ENCODE results near the gene CORO2B.

- TF ChIP-seq, protein P1, sequence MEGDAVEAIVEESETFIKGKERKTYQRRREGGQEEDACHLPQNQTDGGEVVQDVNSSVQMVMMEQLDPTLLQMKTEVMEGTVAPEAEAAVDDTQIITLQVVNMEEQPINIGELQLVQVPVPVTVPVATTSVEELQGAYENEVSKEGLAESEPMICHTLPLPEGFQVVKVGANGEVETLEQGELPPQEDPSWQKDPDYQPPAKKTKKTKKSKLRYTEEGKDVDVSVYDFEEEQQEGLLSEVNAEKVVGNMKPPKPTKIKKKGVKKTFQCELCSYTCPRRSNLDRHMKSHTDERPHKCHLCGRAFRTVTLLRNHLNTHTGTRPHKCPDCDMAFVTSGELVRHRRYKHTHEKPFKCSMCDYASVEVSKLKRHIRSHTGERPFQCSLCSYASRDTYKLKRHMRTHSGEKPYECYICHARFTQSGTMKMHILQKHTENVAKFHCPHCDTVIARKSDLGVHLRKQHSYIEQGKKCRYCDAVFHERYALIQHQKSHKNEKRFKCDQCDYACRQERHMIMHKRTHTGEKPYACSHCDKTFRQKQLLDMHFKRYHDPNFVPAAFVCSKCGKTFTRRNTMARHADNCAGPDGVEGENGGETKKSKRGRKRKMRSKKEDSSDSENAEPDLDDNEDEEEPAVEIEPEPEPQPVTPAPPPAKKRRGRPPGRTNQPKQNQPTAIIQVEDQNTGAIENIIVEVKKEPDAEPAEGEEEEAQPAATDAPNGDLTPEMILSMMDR (IDR thresholded peaks at IDR 0.05; ENCODE audit: poor library complexity, severe bottlenecking): no peak
- TF ChIP-seq EZH2 (IDR thresholded peaks at IDR 0.05; ENCODE audit: borderline replicate concordance, insufficient read depth, low read length, poor library complexity, severe bottlenecking) (no peak), RAD21 (conservative IDR thresholded peaks at IDR 0.05) (no peak), POLR2AphosphoS5 (IDR thresholded peaks at IDR 0.05) (no peak), REST (IDR thresholded peaks at IDR 0.05; ENCODE audit: borderline replicate concordance) (no peak), EP300 (conservative IDR thresholded peaks at IDR 0.05; ENCODE audit: poor library complexity, severe bottlenecking) (no peak), MXI1 (conservative IDR thresholded peaks at IDR 0.05; ENCODE audit: poor library complexity, severe bottlenecking) (no peak), TAF1 (IDR thresholded peaks at IDR 0.05; ENCODE audit: low read depth) (no peak), SMC3 (conservative IDR thresholded peaks at IDR 0.05; ENCODE audit: poor library complexity) (no peak)
Observed at GRCh38 chr15:68755731-68756130, 176.9 kb downstream of the CORO2B start.

All from neural cell (in vitro differentiated cells).